GOT3 (cell line): Measurements from ENCODE around the gene DLGAP3.

Experiments used
- DNase-seq: peaks from one replicate; lab custom pipeline; 2025; ENCODE audit warnings: mixed read lengths; lab: John Stamatoyannopoulos, UW

DLGAP3 gene

GRCh38 chr1:34928066-34928696, 1.3 kb downstream of the DLGAP3 start:
- no peak for DNase-seq

- DNase-seq = no peak
Observed at GRCh38 chr1:34927316-34927715, 2.1 kb downstream of the DLGAP3 start.

GRCh38 chr1:34926894-34927293, 2.6 kb downstream of the DLGAP3 start:
- no peak for DNase-seq

- DNase-seq = no peak
Observed at GRCh38 chr1:34926156-34926555, 3.3 kb downstream of the DLGAP3 start.

- no peak for DNase-seq
Observed at GRCh38 chr1:34925730-34926129, 3.7 kb downstream of the DLGAP3 start.

GRCh38 chr1:34924759-34925555, 4.5 kb downstream of the DLGAP3 start:
- DNase-seq = peak; percentile 17

- no peak for DNase-seq
Observed at GRCh38 chr1:34923490-34923889, 6.0 kb downstream of the DLGAP3 start.

- no peak for DNase-seq
Observed at GRCh38 chr1:34918977-34919561, 10.4 kb downstream of the DLGAP3 start.

- DNase-seq = no peak
Observed at GRCh38 chr1:34918386-34918976, 11.0 kb downstream of the DLGAP3 start.

- DNase-seq = no peak
Observed at GRCh38 chr1:34917017-34917416, 12.4 kb downstream of the DLGAP3 start.

- DNase-seq = no peak
Observed at GRCh38 chr1:34916104-34916503, 13.3 kb downstream of the DLGAP3 start.

GRCh38 chr1:34915521-34915920, 13.9 kb downstream of the DLGAP3 start:
- no peak for DNase-seq

- no peak for DNase-seq
Observed at GRCh38 chr1:34914958-34915357, 14.5 kb downstream of the DLGAP3 start.

GRCh38 chr1:34911465-34911864, 18.0 kb downstream of the DLGAP3 start:
- no peak for DNase-seq

GRCh38 chr1:34910425-34910824, 19.0 kb downstream of the DLGAP3 start:
- DNase-seq = no peak

- no peak for DNase-seq
Observed at GRCh38 chr1:34908369-34908768, 21.1 kb downstream of the DLGAP3 start.

GRCh38 chr1:34907487-34908090, 21.9 kb downstream of the DLGAP3 start:
- no peak for DNase-seq

- DNase-seq = no peak
Observed at GRCh38 chr1:34906756-34907155, 22.7 kb downstream of the DLGAP3 start.

- DNase-seq = no peak
Observed at GRCh38 chr1:34906222-34906621, 23.2 kb downstream of the DLGAP3 start.

- no peak for DNase-seq
Observed at GRCh38 chr1:34905098-34905459, 24.4 kb downstream of the DLGAP3 start.

- DNase-seq = no peak
Observed at GRCh38 chr1:34904236-34905097, 25.0 kb downstream of the DLGAP3 start.

GRCh38 chr1:34901919-34902318, 27.5 kb downstream of the DLGAP3 start:
- no peak for DNase-seq
